Hippocampal formation (tissue), 2 donors: ENCODE data around the gene RAC3.
A peak's percentile ranks its signal among the peaks of the same experiment; 100 is the strongest.
"Not testable (repeated sequence)": the region's sequence is repeated elsewhere in the genome, so short reads cannot be mapped to it uniquely, and the experiment has no call there.

ENCODE experiments used
- DNase-seq, 2 donors: peaks; one replicate each; lab custom pipeline; 2025; lab: John Stamatoyannopoulos, UW

Gene RAC3

DNA sequence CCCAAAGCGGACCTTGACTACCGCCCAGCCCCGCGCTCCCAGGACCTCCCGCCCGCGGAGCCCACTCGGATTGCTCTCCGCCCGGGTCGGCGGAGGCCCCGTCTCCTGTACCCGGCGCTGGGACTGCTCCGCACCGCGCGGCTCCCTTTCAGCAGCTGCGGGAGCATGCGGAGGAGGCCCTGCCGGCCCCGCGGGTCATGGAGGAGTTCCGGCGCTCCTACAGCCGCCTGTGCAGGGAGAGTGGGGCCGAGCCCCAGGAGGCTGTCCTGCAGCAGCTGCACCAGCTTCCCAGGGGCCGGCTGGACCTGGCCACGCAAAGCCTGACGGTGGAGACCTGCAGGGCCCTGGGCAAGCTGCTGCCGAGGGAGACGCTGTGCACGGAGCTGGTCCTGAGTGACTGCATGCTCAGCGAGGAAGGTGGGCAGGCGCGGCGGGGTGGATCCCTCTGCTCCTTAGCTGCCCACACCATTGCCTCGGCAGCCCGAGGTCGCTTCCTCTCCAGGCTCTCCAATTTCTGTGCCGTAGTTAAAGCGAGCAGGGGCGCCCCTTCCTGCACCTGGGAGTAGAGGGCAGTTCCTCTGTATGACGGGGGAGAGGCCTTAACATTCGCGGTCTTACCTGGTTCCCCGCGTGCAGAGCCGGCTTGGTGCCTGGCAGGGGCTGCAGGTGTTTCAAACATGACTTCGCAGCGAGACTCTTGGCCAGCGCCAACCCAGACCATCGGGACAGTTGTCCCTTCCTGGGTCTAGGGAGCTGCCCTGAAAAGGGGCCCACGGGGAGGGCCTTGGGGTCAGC is 7.8 kb upstream of the RAC3 start:
- DNase-seq = no peak

DNA sequence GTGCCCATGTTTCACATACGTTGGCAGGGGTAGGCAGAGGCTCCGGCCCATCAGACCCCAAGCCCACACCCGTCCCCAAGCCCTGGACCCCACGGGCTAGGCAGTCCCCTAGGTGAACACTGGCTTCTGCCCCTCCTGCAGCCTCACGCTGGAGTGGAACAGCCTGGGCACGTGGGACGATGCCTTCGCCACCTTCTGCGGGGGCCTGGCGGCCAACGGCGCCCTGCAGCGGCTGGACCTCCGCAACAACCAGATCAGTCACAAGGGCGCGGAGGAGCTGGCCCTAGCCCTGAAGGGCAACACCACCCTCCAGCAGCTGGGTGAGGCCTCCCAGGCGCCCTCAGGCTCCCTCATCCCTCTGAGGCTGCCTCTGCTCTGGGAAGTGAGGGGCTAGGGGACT is 6.6 kb upstream of the RAC3 start:
- no peak for DNase-seq

DNA sequence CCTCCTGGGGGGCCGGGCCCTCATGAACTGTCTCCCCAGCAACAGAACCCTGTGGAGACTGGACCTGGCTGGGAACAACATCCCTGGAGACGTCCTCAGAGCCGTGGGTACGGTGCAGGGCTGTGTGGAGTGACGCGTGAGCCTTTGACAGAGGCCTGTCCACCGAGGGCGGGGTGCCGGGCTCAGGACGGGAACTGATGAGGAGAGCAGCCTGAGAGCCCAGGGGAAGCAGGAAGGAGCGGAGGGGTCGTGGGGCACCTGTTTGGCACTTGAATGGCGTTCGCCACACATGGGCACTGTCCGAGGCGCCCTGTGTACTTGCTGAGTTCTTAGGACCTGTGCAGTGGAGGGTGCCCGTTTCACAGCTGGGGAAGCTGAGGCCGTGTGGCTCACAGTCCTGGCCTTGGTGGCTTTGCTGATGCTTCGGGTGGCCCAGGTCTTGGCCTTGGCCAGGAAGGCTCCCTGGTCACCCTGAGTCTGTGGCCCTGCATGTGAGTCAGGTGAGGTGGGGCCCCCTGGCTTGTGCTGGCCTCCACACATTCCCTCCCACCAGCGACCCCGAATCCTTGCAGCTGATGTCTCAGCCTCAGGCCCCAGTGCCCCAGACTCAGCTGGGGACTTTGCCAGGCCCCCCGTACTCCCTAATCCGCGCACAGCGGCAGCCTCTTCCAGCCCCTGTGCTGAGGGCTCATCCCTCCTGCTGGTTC is 5.9 kb upstream of the RAC3 start:
- no peak for DNase-seq

DNA sequence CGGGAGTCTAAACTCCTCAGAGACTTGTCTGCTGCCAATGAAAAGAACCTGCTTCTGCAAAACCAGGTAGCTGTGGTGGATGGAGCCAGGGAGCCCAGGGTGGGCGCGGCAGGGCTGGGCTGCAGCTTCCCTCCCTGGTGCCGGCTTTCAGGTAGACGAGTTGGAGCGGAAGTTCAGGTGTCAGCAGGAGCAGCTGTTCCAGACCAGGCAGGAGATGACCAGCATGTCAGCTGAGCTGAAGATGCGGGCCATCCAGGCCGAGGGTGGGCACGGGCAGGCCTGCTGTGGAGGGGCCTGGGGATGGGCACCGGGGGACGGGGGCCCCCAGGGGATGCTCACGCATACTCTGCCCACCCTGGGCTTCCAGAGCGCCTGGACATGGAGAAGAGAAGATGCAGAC is 3.2 kb upstream of the RAC3 start:
- DNase-seq = no peak

DNA sequence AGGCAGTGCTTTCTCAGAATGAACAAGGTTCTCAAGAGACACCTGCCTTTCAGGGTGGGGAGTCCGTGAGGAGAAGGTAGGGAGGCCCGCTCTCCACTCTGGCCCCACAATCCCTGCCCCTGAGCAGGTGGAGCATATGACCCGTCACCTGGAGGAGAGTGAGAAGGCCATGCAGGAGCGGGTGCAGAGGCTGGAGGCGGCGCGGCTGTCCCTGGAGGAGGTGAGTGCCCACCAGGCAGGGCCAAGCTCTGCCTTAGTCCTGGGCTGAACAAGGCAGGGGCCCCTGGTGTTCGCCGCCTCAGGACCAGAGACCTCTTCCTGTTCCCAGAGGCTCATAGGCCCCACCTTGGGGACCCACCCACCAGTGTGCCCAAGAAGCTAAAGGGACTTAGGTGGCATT is 2.5 kb upstream of the RAC3 start:
- DNase-seq = no peak

DNA sequence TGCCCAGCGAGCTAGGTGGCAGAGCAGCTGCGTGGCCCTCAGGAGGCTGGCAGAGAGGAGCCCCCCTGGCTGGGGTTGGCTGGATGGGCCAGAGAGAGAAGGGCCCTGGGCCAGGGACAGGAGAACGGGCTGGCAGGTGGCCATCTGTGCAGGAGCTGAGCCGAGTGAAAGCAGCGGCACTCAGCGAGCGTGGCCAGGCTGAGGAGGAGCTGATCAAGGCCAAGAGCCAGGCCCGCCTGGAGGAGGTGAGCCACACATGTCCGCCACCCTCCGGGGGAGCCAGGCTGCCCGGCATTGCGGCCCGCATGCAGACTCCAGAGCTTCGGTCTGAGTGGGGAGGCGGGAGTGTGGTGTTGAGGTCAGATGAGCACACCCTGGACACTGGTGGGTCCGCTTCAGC is 2.1 kb upstream of the RAC3 start:
- no peak for DNase-seq

DNA sequence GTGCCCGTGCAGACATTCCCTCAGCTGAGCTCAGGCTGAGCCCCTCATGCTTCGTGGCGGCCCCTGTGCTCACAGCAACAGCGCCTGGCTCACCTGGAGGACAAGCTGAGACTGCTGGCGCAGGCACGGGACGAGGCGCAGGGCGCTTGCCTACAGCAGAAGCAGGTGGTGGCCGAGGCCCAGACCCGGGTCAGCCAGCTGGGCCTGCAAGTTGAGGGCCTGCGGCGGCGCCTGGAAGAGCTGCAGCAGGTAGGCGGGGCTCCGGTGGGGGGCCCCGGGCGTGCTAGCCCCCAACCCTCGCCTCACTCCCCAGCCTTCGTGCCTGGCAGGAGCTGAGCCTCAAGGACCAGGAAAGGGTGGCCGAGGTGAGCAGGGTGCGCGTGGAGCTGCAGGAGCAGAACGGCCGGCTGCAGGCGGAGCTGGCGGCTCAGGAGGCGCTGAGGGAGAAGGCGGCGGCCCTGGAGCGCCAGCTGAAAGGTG is 1.4 kb upstream of the RAC3 start:
- DNase-seq = no peak

DNA sequence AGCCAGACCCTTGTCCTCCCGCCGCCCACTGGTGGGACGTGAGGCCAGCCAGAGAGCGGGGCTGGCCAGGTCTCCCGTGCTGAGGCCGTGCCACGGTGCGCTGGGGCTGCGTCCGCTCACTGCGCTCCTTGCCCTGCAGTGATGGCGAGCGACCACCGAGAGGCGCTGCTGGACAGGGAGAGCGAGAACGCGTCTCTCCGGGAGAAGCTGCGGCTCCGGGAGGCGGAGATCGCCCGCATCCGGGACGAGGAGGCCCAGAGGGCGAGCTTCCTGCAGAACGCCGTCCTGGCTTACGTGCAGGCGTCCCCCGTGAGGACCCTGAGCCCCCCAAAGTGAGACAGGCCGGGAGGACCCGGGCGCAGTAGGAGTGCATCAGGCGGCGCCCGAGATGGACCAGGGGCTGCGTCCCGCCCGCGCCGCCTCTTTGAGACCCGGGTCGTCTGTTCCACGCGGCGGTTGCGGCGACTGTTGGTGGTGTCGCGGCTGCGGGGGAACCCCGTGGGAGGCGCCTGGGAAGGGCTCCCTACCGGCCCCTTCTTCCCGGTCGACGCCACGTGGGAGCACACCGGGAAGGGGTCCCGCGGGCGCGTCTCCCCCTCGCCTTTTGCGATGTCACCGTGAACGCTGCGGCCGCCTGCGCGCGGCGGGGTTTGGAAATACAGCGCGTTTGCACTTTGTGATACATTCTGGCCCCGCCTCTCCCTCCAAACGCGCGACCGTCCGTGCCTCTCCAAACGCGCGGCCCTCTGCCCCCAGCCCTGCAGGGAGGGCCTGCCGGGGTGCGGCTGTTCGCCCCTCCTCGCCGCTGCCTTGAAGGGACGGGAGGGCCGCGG is 792 bp upstream of the RAC3 start:
- DNase-seq = peak; percentile 60 to 84

DNA sequence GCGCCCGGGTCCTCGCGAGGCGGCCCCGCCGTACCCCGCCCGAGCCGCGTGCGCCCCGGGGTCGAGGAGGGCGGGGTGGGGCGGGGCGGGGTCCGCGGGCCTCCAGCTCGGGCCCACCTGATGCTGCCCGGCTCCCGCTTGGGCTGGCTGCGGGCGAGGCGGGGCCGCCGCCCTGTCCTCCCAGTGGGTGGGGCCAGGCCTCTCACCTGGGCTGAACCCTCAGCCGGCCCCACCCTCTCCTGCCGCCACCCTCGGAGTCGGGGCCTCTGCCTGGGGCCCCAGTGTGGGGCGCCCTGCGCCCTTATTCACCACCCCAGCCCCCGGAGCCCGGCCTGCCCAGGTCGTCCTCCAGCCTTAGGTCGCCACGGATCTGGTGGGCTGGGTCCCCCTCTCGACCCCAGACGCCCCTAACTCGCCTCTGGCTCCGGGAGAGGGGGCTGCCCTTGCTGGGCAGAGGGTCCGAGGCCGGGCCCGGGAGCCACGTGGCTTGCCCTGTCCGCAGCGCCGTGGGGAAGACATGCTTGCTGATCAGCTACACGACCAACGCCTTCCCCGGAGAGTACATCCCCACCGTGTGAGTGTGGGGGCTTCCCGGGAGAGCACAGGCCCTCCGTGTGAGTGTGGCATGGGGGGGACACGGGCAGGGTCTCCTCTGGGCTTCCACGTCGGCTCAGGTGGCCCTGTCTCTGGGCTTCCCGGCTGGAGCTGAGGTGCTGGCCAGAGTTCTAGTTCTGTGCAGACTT is 578 bp downstream of the RAC3 start:
- no peak for DNase-seq

DNA sequence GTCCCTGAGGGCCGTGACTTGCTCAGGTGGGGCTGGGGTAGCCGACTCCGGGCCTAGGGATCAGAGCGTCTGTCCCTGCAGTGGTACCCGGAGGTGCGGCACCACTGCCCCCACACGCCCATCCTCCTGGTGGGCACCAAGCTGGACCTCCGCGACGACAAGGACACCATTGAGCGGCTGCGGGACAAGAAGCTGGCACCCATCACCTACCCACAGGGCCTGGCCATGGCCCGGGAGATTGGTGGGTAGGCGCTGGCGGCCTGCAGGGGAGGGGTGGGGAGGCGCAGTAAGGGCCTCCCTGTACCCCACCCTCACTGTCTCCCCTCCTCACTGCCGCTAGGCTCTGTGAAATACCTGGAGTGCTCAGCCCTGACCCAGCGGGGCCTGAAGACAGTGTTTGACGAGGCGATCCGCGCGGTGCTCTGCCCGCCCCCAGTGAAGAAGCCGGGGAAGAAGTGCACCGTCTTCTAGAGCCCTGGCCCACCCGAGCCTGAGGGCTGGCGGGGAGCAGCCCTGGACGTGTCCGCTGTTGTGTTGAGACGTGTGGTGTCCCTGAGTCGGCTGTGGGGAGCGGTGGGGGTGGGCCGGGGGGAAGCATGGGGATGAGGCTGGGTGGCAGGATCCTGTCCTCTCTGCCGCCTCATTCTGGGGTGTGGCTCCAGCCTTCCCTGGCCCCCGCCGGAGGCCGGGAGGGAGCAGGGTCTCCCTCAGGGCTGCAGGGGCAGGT is 2.0 kb downstream of the RAC3 start:
- DNase-seq = no peak

DNA sequence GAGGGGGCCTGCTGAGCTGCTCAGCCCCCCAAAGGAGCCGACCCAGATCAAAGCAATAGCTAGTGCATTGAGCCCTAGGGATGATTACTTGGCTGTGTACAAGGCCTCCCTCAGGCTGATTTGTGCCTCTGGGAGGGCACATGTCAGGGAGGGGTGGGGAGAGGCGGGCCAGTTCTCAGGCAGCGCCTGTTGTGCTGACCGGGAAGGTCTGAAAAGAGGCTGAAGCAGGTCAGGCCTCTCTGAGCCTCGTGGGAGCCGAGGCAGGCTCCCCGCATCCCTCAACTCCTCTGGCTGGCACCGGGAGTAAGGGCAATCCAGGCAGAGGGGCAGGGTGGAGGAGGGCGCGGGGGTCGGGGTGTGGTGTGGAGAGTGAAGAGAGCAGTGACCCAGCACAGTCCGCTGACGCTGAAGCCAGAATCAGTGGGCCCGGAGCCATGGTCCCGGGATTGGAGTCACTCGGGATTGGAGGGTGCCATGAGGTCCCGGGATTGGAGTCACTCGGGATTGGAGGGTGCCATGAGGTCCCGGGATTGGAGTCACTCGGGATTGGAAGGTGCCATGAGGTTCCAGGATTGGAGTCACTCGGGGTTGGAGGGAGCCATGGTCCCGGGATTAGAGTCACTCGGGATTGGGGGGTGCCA is 3.0 kb downstream of the RAC3 start:
- DNase-seq = no peak

DNA sequence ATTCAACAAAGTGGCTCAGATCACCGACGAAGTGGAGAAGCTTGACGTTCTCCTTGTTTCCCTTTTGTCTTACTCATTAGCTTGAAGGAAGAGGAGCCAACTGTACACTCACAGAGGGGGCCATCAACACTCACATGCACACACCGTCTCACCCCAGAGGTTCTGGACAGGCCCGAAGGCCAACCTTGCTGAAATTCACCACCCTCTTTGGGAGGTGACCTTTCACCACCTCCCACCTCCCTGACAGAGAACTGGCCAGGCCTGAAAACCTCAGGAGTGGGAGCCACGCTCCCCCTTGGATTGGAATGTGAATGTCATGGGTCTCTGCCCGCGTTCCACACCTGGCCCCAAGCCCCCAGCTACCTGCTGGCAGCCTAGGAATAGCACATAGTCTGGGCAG is 4.0 kb downstream of the RAC3 start:
- no peak for DNase-seq

DNA sequence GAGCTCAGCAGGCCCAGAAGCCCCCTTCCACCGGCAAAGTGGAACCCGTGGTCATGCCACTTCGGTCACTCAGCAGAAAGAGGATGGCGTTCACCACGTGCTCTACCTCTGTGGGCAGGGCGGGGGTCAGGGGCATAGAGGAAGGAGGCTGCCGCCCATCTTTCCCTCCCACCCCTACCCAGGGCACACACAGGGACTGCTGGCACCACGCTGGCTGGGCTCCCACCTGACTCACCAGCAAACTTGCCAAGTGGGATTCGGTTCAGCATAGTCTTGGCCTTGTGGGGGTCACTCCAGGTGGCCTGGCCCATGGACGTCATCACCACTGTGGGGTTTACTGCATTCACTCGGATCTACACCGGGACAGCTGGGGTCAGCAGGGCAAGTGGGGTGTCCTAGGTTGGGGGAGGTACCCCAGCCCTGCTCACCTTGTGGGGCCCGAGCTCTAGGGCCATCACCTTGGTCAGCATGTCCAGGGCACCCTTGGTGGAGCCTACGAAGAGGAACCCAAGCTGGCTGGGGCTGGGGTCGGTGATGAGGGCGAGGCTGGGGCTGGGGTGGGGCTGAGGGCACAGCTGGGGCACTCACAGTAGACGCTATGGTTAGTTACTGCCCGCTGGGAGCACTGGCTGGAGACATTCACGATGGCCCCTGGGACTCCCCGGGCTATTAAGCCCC is 4.6 kb downstream of the RAC3 start:
- no peak for DNase-seq

DNA sequence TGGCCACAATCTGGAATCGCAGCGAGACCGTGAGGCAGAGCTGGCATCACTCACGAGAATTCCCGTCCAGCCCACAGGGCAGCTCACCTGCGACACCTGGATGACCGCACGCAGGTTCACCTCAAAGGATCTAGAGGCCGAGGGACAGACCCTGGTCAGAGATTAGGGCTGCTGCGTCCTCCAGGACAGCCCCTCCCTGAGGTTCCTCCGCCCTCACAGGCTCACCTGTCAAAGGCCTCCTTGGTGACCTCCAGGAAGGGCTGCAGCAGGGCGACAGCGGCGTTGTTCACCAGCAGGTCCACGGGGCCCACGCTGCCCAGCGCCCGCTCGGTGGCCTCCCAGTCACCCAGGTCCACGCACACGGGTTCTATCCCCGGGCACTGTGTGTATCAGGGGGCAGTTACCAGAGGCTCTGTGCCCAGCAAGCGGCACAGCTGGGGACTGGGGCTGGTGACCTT is 5.2 kb downstream of the RAC3 start:
- DNase-seq = no peak

DNA sequence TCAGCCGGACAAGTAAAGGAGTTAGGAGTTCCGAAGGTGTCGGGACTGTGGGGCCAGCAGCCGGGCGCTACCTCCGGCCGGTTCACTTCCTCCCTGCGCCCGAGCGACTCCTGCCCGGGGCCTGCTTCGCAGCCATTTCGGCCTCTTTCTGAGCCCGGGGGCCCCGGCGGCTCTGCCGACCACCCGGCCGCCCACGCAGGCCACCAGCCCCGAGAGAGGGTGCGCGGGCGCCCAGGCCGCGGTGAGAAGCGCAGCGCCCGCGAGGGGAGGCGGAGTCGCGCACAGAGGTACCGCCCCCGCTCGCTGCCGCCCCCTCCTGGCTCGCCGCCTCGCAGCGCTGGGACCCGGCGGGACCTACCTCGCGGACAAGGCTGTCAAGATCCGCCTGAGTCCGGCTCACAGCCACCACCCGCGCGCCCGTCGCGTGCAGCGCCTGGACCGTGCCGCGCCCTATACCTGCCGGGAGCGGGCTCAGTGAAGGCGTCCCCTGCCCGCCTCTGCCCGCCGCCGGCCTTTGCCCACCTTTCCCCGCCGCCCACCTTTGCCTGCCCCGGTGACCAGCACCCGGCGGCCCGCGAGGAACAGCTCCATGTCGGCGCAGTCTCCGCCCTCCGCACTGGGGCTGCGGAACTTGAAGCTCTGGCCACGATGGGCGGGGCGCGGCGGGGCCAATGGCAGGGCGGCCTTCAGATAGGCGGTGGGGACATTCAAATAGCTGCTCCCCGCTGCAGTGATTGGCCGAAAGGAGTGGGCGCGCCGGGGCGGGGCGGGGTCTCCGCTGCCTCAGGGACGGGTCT is 5.8 kb downstream of the RAC3 start, which contains the start of gene DCXR:
Gene DCXR, minus strand, starts transcription at position 606 of the 797 bp plus-strand sequence. Its CDS starts 15 bp downstream, at position 591.
- DNase-seq = peak; percentile 92 to 95

DNA sequence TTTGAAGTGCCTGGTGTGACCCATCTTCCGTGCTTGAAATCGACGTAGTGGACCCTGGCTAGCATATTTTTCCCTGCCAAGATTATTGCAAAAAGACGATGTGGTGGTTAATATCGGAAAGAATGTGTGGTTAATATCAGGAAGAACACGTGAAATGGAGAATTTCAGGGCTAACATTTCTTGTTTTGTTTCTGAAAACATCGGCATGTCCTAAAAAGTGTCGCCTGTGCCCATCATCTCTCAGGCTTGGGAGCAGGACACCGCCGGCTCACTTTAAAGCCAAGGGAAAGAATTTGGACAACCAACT is 6.4 kb downstream of the RAC3 start:
- DNase-seq = no peak

DNA sequence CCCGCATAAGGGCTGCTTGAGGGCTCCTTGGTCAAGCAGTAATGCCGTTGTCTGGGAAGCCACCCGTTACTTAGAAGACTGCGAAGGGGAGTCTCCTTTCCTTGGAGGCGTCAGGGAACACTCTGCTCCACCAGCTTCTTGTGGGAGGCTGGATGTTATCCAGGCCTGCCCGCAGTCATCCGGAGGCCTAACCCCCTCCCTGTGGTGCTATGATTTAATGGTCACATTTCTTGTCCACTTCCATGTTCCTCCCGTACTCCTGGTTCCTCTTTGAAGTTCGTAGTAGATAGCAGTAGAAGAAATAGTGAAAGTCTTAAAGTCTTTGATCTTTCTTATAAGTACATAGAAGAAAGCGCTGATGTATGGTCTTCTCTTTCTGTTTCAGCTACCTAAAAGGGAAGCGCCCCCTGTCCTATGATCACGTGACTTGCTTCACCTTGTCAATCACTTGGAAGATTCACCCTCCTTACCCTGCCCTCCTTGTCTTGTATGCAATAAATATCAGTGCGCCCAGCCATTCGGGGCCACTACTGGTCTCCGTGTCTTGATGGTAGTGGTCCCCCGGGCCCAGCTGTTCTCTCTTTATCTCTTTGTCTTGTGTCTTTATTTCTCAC is 7.4 kb downstream of the RAC3 start:
- not testable (repeated sequence) for DNase-seq

DNA sequence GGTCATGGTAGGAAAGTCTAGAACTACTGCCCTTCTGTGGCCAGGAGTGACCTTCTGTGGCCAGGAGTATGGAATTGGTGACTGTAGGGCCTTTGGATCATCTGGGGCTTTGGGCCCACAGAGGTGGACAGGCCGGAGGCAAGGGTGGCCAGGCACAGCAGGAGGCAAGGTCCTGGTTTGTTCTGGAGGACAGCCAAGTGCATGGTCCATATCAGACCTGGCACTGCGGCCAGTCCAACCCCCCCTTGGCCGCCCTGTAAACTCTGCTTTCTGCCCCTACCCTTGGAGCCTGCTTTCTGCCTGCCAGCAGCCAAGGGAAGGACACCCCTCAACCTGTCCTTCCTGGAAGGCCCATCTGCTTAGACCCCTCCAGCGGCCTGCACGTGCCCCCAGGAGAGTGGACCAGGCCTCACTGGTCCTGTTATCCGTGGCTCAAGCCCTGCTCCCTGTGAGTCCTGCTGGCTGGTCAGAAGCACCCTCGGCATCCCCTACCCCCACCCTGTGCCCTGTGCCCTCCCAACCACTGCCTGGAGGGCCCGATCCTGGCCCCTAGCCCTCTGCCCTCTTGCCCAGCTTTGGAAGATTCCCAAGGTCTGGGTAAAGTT is 8.3 kb downstream of the RAC3 start:
- DNase-seq = no peak
